COLO829 (cell line): Measurements from ENCODE around the gene IBA57.
"Not testable (repeated sequence)": the region's sequence is repeated elsewhere in the genome, so short reads cannot be mapped to it uniquely, and the experiment has no call there.

Source experiments
- DNase-seq: peaks from one replicate; pipeline ENCODE4 v3.0.0; 2012; ENCODE audit warnings: low spot score

Gene IBA57

GRCh38 chr1:228212966-228213844, 47.6 kb downstream of the IBA57 start:
- peak; percentile 83 for DNase-seq

GRCh38 chr1:228213917-228214808, 48.6 kb downstream of the IBA57 start:
- DNase-seq = no peak

GRCh38 chr1:228214921-228215662, 49.5 kb downstream of the IBA57 start:
- no peak for DNase-seq

- DNase-seq = no peak
Observed at GRCh38 chr1:228215663-228216116, 50.1 kb downstream of the IBA57 start.

- DNase-seq = no peak
Observed at GRCh38 chr1:228216371-228217320, 51.0 kb downstream of the IBA57 start.

DNA sequence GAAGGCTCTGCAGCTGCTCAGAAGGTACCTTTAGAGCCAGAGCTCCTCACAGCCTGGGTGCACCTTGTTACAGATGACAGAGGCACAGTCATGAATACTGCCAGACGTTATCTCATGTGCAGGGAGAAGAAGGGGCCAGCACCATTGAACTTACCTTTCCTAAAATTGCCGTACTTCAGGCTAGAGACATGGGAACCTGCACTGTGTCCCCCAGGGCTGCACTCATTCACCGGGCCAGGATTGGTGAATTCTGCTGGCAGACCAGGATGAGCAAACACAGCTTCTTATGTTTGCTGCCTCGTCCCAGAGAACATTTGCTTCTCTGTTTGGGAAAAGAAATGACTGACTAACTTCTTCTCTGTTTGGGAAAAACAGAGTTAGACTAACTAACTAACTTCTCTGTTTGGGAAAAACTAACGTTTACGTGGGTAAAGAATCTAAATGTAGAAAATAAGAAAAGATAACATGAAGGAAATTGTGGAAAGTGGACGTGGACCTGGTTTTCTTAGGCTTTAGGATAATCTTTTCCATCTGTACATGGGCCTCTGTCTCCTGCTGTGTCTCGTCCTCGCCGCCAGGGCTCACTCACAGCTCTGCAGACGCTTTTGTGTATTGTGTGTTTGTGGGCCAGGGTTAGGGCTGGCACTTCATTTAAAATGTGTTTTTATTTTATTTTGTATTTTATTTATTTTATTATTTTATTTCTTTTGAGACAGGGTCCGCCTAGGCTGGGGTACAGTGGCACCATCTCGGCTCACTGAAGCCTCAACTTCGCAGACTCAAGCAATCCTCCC, 52.1 kb downstream of the IBA57 start:
- DNase-seq = no peak

GRCh38 chr1:228218513-228219244, 53.1 kb downstream of the IBA57 start:
- DNase-seq = no peak

DNA sequence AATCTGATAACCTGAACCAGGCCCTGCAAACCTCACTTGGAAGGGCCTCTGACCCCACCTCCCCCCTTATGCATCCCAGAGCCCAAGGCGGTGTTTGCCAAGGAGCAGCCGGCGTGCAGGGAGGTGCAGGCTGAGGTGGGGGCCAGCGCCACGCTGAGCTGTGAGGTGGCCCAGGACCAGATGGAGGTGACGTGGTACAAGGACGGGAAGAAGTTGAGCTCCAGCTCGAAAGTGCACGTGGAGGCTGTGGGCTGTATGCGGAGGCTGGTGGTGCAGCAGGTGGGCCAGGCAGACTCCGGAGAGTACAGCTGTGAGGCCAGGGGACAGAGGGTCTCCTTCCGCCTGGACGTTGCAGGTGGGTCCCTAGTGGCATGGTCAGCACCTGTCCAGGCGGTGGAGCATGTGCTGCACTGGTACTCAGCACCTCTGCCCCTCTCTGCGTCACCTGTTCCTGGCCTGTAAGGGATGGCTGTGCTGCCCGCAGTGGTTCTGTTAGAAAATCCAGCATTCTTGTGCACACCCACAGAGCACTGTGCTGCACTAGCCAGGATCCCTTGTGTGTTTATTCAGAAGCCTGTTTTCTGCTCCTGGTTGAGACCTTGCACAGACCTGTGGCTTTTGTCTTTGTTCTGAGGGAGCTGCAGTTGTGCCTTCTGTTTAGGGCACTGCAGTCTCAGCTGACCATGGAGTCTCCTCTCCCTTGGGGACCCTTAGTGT, 53.8 kb downstream of the IBA57 start:
- DNase-seq = no peak

GRCh38 chr1:228219962-228220780, 54.6 kb downstream of the IBA57 start:
- no peak for DNase-seq

DNA sequence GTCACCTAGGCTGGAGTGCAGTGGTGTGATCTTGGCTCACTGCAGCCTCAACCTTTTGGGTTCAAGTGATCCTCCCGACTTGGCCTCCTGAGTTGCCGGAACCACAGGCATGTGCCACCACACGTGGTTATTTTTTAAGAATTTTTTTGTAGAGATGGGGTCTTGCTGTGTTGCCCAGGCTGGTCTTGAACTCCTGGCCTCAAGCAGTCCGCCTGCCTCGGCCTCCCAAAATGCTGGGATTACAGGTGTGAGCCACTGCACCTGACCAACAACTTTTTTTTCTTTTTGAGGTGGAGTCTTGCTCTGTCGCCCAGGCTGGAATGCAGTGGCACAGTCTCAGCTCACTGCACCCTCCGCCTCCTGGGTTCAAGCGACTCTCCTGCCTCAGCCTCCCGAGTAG, 55.5 kb downstream of the IBA57 start:
- not testable (repeated sequence) for DNase-seq

DNA sequence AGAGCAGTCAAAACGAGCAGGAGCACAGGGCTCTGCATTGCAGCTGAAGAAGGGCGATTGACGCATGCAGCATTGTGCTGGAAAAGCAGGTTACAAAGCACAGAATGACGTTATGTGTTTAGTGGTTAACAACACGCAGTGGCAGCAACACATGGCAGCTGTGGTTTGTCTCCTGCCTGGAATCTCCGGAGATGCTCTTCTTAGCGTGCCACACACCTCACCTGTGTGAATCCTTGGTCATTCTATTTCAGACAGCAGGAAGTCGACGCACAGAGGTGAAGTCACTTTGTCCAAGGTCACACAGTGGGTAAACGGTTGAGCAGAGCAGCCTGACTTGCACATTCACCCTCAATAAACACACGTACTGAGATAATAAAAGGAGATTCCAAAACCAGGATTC, 56.9 kb downstream of the IBA57 start:
- no peak for DNase-seq

DNA sequence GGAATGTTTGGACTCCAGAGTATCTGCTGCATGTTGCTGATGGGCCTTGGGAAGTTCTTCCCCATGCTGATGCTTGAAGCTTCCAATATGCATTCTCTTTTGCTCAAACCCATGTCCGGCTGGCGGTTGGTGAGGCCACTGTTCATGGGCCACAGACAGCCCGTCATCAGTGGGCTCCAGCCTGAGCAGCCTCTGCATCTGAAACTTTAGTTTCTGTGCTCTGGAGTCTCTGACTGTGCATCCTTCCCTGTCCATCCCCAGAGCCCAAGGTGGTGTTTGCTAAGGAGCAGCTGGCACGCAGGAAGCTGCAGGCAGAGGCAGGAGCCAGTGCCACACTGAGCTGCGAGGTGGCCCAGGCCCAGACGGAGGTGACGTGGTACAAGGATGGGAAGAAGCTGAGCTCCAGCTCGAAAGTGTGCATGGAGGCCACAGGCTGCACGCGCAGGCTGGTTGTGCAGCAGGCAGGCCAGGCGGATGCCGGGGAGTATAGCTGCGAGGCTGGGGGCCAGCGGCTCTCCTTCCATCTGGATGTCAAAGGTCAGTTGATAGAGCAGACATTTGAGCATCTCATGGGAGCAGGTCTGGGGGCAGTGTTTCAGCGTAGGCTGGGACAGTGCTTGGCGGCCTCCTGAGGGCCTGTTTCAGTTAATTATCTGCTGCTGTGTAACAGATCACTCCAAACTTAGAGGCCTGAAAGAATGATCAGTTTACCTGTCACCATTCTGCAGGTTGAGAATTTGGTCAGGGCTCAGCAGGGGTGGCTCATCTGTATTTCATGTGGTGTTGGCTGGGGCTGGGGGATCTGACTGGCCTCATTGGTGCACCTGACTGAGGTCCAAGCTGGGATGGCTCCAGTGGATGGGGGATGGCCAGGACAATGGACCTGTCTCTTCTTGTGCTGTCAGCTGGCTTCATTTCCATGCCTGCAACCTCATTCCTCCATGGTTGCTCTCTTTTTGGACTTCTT, 58.9 kb downstream of the IBA57 start:
- DNase-seq = no peak

- no peak for DNase-seq
Observed at GRCh38 chr1:228225165-228225710, 59.6 kb downstream of the IBA57 start.

GRCh38 chr1:228225740-228226139, 60.1 kb downstream of the IBA57 start:
- DNase-seq = no peak

DNA sequence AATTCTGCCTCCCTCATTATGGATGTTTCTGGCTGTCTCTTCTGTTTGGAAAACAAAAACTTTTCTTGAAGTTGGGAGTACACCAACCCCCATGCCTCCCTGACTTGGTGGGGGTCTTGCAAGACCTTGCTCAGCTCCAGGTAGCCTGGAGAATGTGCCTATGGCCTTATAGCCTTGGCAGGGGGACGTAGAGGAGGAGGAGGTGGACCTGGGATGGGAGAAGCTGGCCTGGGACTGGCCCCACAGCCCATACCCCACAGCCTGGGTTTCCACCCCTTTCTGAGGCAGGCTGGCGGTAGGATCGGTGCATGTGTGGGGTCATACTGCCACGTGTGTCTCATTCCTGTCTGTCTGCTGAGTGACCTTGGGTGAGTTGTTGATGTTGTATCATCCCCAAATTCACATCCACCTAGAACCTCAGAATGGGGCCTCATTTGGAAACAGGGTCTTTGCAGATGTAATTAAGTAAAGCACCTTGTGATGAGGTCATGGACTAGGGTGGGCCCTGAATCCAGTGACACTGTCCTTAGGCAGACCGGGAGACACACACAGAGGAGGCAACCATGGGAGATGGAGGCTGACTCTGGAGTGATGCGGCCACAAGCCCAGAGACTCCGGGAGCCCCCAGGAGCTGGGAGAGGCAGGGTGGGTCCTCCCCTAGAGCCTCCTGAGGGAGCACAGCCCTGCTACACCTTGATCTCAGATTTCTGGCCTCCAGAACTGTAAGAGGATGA, 60.7 kb downstream of the IBA57 start:
- no peak for DNase-seq
